NCI-H2227 (cell line): ENCODE results near the gene ADAM21.
"Not testable (repeated sequence)": the region's sequence is repeated elsewhere in the genome, so short reads cannot be mapped to it uniquely, and the experiment has no call there.

ENCODE experiments used
- DNase-seq: peaks from one replicate; lab custom pipeline; 2025; ENCODE audit not compliant: unreplicated experiment; lab: John Stamatoyannopoulos, UW

The ADAM21 gene

DNA sequence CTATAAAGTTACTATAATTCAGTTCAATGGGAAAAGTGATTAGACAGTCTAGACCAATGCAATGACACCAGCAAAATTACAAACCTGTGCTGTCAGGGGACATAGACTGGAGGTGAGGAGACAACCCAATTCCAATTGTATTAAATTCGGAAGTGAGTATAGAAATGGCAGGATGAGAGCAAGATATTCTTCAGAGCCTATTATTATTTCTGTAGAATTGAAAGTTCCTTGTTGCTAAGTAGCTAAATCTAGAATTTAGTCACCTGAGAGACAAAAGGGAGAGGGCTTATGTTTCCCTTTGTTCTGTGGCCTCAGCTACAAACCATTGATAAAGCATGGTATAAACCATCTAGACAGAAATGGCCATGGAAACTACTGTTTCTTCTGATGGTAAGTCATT lies at the start of gene ADAM21:
Gene ADAM21, plus strand, starts transcription at position 301 of the 400 bp plus-strand sequence. CDS start 5,326 bp downstream, outside the sequence.
- DNase-seq, result no peak

DNA sequence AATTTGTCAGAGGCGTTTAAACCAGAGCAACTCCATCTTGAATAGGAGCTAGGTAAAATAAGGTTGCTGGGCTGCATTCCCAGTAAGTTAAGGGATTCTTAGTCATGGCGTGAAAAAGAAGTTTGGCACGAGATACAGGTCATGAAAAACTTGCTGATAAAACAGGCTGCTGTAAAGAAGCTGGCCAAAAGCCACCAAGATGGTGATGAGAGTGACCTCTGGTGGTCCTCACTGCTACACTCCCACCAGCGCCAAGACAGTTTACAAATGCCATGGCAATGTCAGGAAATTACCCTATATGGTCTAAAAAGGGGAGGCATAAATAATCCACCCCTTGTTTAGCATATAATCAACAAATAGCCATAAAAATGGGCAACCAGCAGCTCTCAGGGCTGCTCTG lies 48.6 kb upstream of the ADAM21 start:
- not testable (repeated sequence) for DNase-seq

DNA sequence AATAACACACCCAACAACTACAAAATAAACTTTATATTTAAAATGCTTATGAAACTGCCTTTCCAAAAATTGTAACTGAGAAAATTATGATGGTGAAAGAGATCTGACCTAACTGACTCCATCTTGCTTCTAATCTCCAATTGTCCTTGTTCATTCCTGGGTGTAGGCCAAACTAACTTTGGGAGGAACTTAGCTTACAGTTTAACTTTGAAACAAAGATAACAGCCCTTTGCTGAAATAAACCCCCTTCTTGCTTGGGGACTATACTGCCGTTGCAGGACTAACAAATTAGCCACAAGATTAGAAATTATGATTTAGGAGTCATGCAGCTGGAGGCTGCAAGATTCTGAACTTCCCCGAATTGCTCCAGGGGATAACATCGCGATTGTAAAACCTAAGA lies 45.8 kb upstream of the ADAM21 start:
- not testable (repeated sequence) for DNase-seq

DNA sequence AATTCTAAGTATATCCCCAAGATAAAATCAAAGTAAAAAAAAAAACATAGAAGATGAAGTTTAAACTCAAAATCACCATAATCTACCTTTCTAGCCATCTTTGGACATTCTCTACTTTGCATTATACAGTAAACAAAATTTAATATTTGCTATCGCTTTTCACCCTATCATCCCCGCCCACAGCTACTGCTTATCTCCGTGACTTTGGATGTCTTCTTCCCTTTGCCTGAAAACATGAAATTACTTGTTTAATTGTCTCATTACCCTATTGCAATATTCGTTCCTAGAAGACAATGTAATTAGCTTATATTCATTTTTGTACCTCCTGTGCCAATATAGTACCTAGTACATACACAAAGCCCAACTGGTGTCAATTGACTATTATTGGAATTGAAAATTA lies 44.4 kb upstream of the ADAM21 start:
- no peak for DNase-seq

DNA sequence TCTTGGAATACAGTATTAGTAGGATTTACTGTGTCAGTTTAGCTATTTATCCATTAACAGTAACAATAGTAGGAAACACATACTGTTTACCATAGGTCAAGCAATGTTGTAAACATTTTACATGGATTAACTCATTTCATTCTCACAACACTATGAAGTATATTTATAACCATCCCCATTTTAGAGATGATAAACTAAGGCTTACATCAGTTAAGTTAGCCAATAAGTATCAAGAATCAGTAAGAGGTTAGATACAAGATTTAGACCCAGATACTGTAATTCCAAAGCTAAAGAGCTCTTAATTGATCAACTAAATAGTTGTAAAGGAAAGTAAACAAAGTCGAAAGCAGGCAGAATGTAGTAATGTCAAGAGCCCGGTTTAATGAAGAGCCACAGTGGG lies 36.2 kb upstream of the ADAM21 start:
- no peak for DNase-seq

DNA sequence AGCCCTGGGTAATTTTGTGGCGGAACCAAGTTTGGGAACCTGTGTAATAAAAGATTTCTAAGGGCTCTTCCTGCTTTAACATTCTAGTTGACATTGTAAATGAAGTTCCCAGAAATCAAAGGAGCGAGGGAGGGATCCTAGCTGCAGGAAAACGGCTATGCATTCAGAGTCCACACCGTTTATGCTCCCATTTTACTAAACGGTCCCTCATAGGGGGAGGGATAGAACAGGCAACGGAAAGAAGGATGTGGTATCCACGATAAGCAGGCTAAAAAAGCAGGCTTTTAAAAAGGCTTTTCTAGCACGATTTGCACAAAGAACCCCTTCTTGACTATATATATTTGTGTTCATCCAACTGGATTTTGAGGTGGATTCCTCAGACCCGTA lies 35.6 kb upstream of the ADAM21 start:
- peak; percentile 43 for DNase-seq

DNA sequence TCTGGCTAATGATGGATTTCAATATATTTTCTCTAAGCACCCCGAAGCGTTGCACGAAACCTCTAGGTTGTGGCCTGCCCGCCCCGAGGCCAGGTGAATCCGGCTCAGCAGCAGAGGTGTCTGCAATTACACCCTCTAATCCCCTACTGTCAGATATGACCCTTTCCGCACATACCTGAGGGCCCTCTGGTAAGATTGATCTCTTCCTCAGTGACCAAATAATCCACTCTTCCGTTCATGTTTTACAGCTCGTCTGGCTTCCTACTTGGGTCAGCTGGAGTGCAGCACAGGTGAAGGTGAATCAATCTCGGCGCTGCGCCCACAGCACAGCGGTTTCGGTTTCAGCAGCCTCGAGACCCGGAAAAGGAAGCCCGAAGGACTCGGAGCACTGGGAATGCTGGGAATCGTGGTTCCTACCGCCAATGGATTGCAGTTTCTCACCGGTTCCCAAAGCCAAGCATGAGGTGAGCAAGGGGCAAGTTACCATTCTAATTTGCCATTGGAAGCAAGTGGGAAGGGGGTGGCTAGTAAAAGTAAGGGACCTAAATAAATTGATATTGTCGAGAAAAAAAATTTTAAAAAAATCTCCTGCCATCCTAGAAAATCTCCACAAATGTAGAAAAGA lies 35.1 kb upstream of the ADAM21 start, which contains the start of gene SYNJ2BP:
Gene SYNJ2BP, minus strand, starts transcription at position 366 of the 625 bp plus-strand sequence. Its CDS starts 127 bp downstream, at position 239.
- DNase-seq, result peak; percentile 85

DNA sequence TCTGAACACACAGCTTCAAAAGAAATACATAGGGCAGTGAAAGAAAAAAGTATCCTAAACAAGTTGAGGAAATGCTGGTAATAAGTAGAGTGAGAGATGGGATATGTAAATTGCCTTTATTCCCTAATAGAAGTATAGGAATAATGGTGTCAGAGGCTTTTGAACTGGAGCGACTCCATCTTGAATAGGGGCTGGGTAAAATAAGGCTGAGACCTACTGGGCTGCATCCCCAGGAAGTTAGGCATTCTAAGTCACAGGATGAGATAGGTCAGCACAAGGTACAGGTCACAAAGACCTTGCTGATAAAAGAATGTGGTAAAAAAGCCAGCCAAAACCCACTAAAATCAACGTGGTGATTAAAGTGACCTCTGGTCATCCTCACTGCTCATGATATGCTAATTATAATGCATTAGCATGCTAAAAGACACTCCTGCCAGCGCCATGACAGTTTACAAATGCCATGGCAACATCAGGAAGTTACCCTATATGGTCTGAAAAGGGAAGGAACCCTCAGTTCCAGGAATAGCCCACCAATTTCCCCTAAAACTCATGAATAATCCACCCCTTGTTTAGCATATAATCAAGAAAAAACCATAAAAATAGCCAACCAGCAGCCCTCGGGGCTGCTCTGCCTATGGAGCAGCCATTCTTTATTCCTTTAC lies 32.6 kb upstream of the ADAM21 start:
- DNase-seq, result not testable (repeated sequence)

DNA sequence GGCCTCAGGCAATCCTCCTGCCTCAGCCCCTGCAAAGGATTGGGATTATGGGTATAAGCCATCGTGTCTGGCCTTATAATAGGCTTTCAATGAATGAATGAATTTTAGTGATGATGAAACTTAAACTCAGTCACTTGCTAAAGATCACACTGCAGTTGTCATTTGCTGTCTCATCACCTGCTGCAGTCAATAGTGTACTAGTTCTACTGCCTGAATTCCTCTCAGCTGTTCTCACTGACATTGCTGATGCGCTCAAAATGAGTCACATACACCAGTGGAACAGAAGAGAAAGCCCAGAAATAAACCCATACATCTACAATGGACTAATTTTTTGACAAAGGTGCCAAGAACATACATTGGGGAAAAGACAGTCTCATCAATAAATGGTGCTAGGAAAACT lies 29.4 kb upstream of the ADAM21 start:
- no peak for DNase-seq

DNA sequence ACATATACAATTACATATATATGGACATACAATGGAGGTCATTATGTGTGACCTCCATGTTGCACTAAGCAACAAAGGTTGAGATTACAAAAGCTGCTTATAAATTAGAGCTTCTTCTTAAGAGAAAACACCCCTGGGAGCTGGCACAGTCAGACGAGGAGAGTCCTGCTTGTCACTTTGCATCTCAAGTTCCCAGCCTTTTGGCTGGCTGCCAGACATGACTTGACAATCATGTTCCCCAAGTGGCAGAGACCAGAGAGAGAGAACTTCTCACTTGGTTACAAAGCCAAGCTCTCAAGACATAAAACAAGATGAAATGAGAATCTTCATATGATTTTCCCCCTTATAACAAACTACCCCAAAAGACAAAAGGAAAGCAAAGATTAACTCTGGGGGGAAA lies 26.6 kb upstream of the ADAM21 start:
- no peak for DNase-seq

DNA sequence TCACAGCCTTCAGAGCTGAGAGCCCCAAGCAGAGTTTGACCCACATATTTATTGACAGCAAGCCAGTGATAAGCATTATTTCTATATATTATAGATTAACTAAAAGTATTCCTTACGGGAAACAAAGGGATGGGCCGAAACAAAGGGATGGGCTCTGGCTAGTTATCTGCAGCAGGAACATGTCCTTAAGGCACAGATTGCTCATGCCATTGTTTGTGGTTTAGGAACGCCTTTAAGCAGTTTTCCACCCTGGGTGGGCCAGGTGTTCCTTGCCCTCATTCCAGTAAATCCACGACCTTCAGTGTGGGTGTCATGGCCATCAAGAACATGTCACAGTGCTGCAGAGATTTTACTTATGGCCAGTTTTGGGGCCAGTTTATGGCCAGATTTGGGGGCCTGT lies 25.4 kb upstream of the ADAM21 start:
- not testable (repeated sequence) for DNase-seq

DNA sequence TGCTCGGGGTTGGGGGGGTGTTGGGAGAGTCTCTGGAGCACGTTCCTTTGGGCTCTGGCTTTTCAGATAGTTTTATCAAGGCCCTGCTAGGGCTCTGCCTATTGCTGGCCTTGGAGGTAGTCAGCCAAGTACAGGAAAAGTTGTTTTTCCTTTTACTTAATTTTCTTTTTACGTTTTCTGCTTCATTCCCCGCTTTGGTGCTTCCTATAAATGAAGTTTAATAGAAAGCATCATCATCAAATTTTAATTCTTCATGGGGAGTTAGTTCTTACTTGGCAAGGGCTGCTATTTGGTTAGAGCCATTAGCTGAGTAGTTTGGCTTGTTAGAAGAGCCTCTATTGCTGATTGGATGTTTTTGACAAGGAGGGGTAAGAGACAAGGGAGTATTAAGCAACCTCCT lies 15.1 kb upstream of the ADAM21 start:
- no peak for DNase-seq

DNA sequence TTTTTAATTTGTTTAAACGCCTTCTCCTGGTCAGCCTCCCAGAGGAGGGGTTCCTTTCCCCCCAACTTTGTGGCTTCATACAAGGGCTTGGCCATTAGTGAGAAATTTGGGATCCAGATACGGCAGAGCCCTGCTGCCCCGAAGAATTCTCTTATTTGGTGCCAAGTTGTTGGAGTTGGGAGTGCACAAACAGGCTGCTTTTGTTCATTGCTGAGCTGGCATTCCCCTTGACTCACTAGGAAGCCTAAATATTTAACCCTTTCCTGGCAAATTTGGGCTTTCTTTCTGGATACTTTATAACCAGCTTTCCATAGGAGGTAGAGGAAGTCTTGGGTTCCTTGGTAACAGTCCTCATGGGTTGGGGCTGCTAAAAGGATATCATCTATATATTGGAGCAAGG lies 10.3 kb upstream of the ADAM21 start:
- no peak for DNase-seq

DNA sequence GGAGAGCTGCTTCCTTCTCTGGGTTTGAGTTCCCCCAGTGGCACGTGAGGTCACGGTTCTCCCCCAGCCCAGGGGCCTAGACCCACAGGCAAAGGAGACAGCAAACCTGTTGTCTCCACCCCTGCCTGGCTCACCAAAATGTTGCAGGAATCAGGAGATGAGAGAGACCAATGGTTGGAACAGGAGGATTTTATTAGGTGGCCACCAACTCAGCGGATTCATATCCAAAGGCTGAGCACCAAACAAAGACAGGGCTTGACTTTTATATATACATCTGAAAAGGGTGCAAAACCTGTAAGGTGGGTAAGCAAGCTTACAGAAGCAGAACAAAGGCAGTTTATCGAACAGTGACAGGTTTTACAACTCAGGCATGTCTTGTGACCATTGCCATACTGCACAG lies 9.2 kb upstream of the ADAM21 start:
- DNase-seq, result no peak

DNA sequence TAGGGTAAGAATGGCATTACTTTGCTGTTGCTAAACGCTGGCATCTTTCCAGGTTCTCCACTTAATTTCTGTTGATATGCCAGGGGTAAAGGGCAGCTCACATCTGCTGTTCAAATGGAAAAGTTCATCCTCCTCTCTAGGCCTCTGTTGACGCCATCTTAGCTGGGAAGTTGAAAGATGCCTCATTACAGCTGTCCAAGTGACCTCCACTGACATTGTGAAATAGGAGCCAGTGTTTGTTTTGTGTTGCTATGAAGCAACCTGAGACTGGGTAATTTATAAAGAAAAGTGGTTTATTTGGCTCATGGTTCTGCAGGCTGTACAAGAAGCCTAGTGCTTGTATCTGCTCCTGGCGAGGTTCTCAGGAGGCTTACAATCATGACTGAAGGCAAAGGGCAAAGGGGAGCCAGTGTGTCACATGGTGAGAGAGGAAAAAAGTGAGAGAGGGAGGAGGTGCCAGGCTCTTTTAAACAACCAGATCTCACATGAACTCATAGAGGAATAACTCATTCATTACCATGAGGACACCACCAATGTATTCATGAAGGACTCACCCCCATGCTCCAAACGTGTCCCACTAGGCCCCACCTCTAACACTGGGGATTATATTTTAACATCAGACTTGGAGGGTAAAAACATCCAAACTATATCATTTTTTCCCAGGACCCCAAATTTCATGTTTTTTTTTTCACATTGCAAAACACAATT lies 3.2 kb upstream of the ADAM21 start:
- peak; percentile 30 for DNase-seq

DNA sequence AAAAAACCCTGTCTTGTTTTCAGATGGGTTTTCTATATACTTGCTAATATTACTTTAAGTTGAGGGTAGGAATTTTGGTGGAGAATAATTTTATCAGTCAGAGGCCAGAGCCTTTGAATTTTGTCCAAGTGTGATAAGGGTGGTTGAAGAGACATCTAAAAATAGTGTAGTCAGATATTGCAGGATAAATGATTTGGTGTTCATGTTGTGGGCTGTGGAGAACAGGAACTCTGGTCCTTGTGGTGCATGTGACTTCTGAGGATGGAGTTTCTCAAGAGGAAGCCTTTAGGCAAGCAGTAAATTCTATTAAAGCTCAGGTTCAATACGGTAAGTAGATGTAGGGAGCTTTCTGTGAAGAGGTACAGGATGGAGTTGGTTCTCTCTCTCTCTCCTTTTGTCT lies 2.8 kb downstream of the ADAM21 start:
- no peak for DNase-seq

DNA sequence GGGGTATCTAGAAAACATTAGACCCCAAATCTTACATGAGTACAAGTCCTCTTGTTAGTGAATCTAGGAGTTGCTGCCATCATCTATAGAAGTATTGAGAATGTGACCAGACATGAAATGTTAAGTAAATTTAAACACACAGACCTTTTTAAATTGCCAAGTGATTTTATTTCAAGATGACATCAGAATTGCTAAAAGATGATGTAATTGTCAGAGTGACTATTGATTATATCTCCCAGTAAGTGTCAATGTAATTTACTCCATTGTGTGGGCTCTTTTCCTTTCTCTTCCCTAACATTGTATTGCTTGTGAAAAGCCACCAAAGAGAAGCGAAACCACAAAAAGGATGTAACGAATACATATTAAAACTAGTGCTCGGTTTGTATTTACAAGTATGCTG lies 16.8 kb downstream of the ADAM21 start:
- DNase-seq, result no peak

DNA sequence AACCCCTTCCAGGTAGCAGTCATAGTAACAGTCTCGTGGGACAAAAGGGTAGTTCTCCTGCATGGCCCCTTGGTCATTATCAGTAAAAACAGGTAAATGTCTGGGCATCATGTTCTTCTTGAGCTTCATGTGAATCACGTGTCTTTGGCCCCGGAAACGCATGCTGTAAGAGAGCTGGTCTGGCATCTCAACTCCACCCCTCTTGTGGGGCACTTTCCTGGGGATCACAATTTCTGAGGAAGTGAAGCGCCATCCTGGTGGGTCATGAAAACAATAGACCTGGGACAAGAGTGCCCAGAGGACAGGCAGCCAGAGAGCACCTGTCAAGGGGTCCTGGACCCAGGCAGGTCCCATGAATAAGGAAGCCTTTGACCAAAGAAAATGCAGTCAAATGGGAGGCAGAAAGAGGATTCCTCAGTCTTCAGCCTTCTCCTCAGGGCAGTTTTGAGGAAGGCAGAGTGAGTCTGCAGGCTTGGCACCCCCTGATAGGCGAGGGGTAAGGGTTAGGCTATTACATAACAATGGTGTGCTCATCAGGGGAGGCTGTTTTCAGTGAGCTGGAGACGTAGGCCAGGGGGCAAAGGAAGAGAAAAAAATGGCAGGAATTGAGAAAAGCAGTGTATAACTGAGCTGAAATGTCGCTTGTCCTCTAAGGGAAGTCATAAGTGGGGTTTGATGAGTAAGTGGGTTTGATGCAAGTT lies 19.0 kb downstream of the ADAM21 start:
- DNase-seq, result not testable (repeated sequence)

DNA sequence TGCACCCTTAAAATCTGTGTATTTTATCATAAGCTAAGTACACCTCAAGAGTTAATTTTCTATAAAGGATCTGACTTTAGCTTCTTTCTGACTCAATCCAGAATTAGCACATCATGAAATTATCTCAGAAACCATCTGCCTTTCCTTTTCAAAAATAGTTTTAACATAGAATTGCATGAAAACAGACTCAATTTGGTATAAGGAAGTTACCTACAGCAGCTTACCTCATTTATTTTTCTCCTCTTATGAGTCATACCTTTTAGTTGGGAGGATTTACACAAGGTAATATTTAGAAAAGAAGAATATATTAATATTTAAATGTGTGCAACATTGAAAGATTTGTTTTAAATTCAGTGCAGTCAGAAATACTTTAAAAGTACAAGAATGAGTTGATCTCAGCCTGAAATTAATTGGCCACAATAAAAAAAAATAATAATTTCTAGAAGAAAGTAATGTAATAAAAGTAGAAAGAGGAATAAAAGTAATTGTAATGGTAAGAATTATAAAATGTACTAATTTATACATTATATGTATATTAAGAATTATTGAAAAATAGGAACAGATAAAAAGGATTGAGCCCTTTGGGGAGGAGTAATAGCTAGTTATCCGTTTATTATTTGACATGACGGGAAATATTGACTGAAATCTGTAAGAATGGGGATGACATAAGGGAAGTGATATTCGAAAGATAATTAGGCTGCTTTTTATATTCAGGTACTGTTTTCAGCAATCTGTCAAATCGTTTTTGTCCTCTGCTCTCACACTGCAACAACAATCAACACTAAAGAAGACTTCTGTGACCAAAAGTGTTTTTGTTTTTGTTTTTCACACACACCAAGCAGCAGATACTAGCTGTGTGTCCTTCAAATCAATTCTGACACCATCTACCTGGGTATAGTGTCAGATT lies 20.5 kb downstream of the ADAM21 start:
- no peak for DNase-seq

DNA sequence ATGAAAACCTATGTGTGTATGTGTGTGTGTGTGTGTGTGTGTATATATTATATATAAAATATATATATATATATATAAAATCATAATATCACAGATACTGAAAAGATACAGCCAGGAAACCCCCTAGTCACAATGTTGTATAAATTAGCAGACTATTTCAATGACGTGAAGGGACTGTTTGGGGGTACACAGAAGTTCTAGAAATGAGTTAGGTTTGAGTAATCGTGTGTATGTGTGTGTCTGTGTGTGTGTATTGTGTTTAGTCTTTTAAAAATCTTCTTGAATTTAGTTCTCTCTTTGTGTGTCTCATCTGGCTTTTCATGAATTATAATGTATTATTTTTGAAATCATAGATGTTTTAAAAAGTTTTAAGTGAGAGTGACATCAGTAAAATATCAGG lies 21.9 kb downstream of the ADAM21 start:
- no peak for DNase-seq

DNA sequence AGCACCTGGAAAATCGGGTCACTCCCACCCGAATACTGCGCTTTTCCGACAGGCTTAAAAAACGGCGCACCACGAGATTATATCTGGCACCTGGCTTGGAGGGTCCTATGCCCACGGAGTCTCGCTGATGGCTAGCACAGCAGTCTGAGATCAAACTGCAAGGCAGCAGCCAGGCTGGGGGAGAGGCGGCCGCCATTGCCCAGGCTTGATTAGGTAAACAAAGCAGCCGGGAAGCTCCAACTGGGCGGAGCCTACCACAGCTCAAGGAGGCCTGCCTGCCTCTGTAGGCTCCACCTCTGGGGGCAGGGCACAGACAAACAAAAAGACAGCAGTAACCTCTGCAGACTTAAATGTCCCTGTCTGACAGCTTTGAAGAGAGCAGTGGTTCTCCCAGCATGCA lies 23.5 kb downstream of the ADAM21 start:
- not testable (repeated sequence) for DNase-seq
